K562 (cell line): ENCODE measurements around the gene CDCA4. TPM values are rescaled to one million over a fixed set of nuclear protein-coding genes. Genes with fewer than 3 reads are reported as not detected.

Source experiments
- ATAC-seq: fragments of 200-7000 bp; cut with Tn5 transposase; 3 replicates; pipeline ENCODE4 v1.9.1; 2020; ENCODE audit warnings: moderate library complexity
- BruUV-seq: library from RNA; stranded (reverse); fragments of 400-500 nt; replicated peaks from 2 replicates; lab custom pipeline; 2021; lab: Mats Ljungman, UMichigan
- CTCF ChIA-PET: fragments of 300-600 bp; formaldehyde crosslinking; extraction: SDS; loops from one replicate; lab custom pipeline; 2021; ENCODE audit warnings: low intra/inter-chr PET ratio; lab: Yijun Ruan, JAX
- POLR2A ChIA-PET: fragments of 300-600, 350-650 bp; sonication (Branson Sonifier 250); formaldehyde crosslinking; extraction: SDS; loops from one replicate; lab custom pipeline; 2021; ENCODE audit warnings: antibody characterized with exemption, inconsistent platforms; lab: Yijun Ruan, JAX
- DNase-seq, 4 experiments: peaks; one replicate each; pipeline versions ENCODE4 v3.0.0 to v3.0.0-alpha.2; 2011 to 2018; ENCODE audit warnings: low spot score in 3 of 4, mixed read lengths in 3 of 4; ENCODE audit errors: extremely low read depth in 1 of 4
- FAIRE-seq: peaks from 2 replicates; lab custom pipeline; 2011; peaks lifted over from hg19 to GRCh38; lab: Jason Lieb, UNC
- H2AFZ ChIP-seq: 2 replicates; pipeline ENCODE4 v1.6.0; 2011; ENCODE audit warnings: low read depth, low read length, control low read depth, inconsistent platforms
- H3K27ac ChIP-seq: fragments of 200-600 bp; 3 replicates; pipeline ENCODE4 v1.8.0; 2011; ENCODE audit warnings: low read depth, mild to moderate bottlenecking, control low read depth, inconsistent platforms, low read length, moderate library complexity, mixed read lengths; ENCODE audit errors: extremely low read depth
- H3K27me3 ChIP-seq, 2 experiments: fragments of 300-600 bp in 1 of 2; 2 replicates in 1 of 2; 3 replicates in 1 of 2; pipeline versions ENCODE4 v1.6.0 to v1.8.0; 2011; ENCODE audit warnings: inconsistent platforms in 2 of 2, low read length in 2 of 2, mild to moderate bottlenecking in 1 of 2, mixed read lengths in 1 of 2, moderate library complexity in 1 of 2; ENCODE audit not compliant: control insufficient read depth in 2 of 2, insufficient read depth in 2 of 2
- H3K36me3 ChIP-seq: fragments of 300-600 bp; 3 replicates; pipeline ENCODE4 v1.8.0; 2011; ENCODE audit warnings: mild to moderate bottlenecking, low read length, inconsistent platforms; ENCODE audit not compliant: control insufficient read depth, insufficient read depth
- H3K4me1 ChIP-seq, 2 experiments: fragments of 200-600 bp in 1 of 2; replicated peaks in 1 of 2; 2 replicates in 1 of 2; 3 replicates in 1 of 2; pipeline versions ENCODE4 v1.5.1 to v1.8.0; 2011; ENCODE audit warnings: inconsistent platforms in 2 of 2, low read length in 2 of 2, mild to moderate bottlenecking in 1 of 2, mixed read lengths in 1 of 2, moderate library complexity in 1 of 2; ENCODE audit not compliant: control insufficient read depth in 2 of 2, insufficient read depth in 2 of 2
- H3K4me2 ChIP-seq: 2 replicates; pipeline ENCODE4 v1.6.1; 2011; ENCODE audit warnings: low read length, control low read depth, inconsistent platforms, mixed read lengths; ENCODE audit not compliant: insufficient read depth
- H3K4me3 ChIP-seq: fragments of 200-600 bp; sonication (generic), shearing (Covaris generic); 2 replicates; pipeline ENCODE4 v1.5.1; 2016; ENCODE audit warnings: control low read depth, inconsistent platforms
- H3K79me2 ChIP-seq: fragments of 200-600 bp; 3 replicates; pipeline ENCODE4 v1.8.0; 2011; ENCODE audit warnings: low read length, inconsistent platforms; ENCODE audit not compliant: control insufficient read depth, insufficient read depth
- H3K9ac ChIP-seq, 2 experiments: 2 replicates each; pipeline versions ENCODE4 v1.6.0 to v1.6.1; 2011; ENCODE audit warnings: low read depth in 2 of 2, low read length in 2 of 2, control low read depth in 1 of 2, inconsistent platforms in 1 of 2, mild to moderate bottlenecking in 1 of 2, mixed read lengths in 1 of 2; ENCODE audit not compliant: insufficient read depth in 1 of 2
- H3K9me1 ChIP-seq: one replicate; pipeline ENCODE4 v1.6.0; 2011; ENCODE audit warnings: inconsistent platforms, mild to moderate bottlenecking, low read length, moderate library complexity; ENCODE audit not compliant: control insufficient read depth, insufficient read depth
- H3K9me3 ChIP-seq: replicated peaks from 2 replicates; pipeline ENCODE4 v1.5.1; 2011; ENCODE audit warnings: low read depth, low read length, inconsistent platforms; ENCODE audit not compliant: control insufficient read depth, insufficient read depth
- H4K20me1 ChIP-seq: replicated peaks from 2 replicates; pipeline ENCODE4 v1.6.1; 2011; ENCODE audit warnings: low read length, inconsistent platforms, mixed read lengths; ENCODE audit not compliant: control insufficient read depth, insufficient read depth
- ARID2 ChIP-seq: fragments of 450-650 bp; IDR thresholded peaks from 2 replicates; pipeline ENCODE4 v1.6.1; 2017; ENCODE audit warnings: antibody characterized with exemption, mild to moderate bottlenecking
- CTCF ChIP-seq, 3 experiments: IDR thresholded peaks in 2 of 3; conservative IDR thresholded peaks in 1 of 3; 2 replicates each; pipeline ENCODE4 v1.5.1; 2011 to 2012; ENCODE audit warnings: low read length in 3 of 3, mild to moderate bottlenecking in 3 of 3, control low read depth in 2 of 3, improper control_type of control experiment in 1 of 3, inconsistent platforms in 1 of 3, low read depth in 1 of 3, mixed read lengths in 1 of 3, moderate library complexity in 1 of 3; ENCODE audit not compliant: insufficient read depth in 2 of 3
- MIER1 ChIP-seq: fragments of 450-650 bp; IDR thresholded peaks from 2 replicates; pipeline ENCODE4 v1.6.1; 2016; ENCODE audit warnings: antibody characterized with exemption, mild to moderate bottlenecking, low read depth
- MTA2 ChIP-seq: fragments of 450-650 bp; IDR thresholded peaks from 2 replicates; pipeline ENCODE4 v1.6.1; 2016; ENCODE audit warnings: low read depth
- POLR2AphosphoS2 ChIP-seq: IDR thresholded peaks from 2 replicates; pipeline ENCODE4 v1.6.1; 2012; ENCODE audit warnings: low read length, improper control_type of control experiment
- POLR2B ChIP-seq: fragments of 450-650 bp; IDR thresholded peaks from 2 replicates; pipeline ENCODE4 v1.6.1; 2018; ENCODE audit warnings: low read depth; ENCODE audit not compliant: partially characterized antibody
- PTBP1 ChIP-seq: fragments of 200-400 bp; formaldehyde crosslinking; IDR thresholded peaks from 2 replicates; pipeline ENCODE4 v1.6.1; 2017; ENCODE audit warnings: low read depth, low read length
- ZKSCAN3 ChIP-seq: fragments of 250-450 bp; sonication (Bioruptor Pico); IDR thresholded peaks from 2 replicates; pipeline ENCODE4 v1.4.0; 2020
- WGBS: fragments of 100-300 bp; shearing (Covaris generic); methylation state at CpG from one replicate; pipeline ENCODE4 v1.1.6; 2016; ENCODE audit warnings: low coverage, mixed read lengths; ENCODE audit not compliant: insufficient coverage; ENCODE audit errors: missing lambda C conversion rate; 5-methylcytosine and 5-hydroxymethylcytosine counted together
- in situ Hi-C: fragments of 300-500 bp; cut with MboI; formaldehyde crosslinking; loops from 4 replicates; pipeline ENCODE4 v1.15.0; 2018; ENCODE audit warnings: inconsistent platforms, mixed read lengths
- intact Hi-C: fragments of 100-400 bp; cut with micrococcal nuclease; formaldehyde crosslinking; loops from 2 replicates; pipeline ENCODE4 v1.14.2; 2022
- polyA plus RNA-seq, 8 experiments: library from polyadenylated mRNA; depleted of rRNA in 4 of 8; stranded (reverse) in 5 of 8; unstranded in 3 of 8; fragments of >200 nt; fragmentation: Nextera tagmentation in 2 of 8; fragmentation: Illumina TruSeq in 1 of 8; extraction: Ambion mirVana in 2 of 8; extraction: Trizol in 1 of 8; gene quantifications; 2 replicates each; pipeline versions ENCODE4 v1.2.1 to v1.2.3, GENCODE V29; 2011 to 2014; ENCODE audit warnings: inconsistent platforms in 1 of 8, missing spikeins in 1 of 8
- total RNA-seq, 7 experiments: library from RNA; depleted of rRNA in 6 of 7; stranded (reverse); fragments of >200 nt in 6 of 7; fragmentation: Illumina TruSeq in 2 of 7; extraction: Trizol in 2 of 7; gene quantifications; 2 replicates each; pipeline versions ENCODE4 v1.2.1 to v1.2.3, GENCODE V29; 2011 to 2021; ENCODE audit warnings: low replicate concordance in 1 of 7
- TF ChIP-seq, protein P1 (sequence below), 3 experiments: fragments of 200-800 bp in 1 of 3; fragments of 250-450 bp in 1 of 3; fragments of 450-650 bp in 1 of 3; sonication (Bioruptor Pico) in 1 of 3; sonication (Bioruptor generic) in 1 of 3; formaldehyde crosslinking in 1 of 3; IDR thresholded peaks; 2 replicates each; pipeline versions ENCODE4 v1.6.1 to v1.8.0; 2016 to 2022; ENCODE audit warnings: mild to moderate bottlenecking in 2 of 3, missing genetic modification characterization in 2 of 3, missing compliant biosample characterization in 1 of 3, moderate library complexity in 1 of 3

Gene CDCA4
- total and polyA plus RNA-seq, 9 of the 15 experiments (the other 6 are each of a cell fraction or from before 2014, with no cell fraction given) = 6.6 to 44.2 (median 23.0) TPM

DNA sequence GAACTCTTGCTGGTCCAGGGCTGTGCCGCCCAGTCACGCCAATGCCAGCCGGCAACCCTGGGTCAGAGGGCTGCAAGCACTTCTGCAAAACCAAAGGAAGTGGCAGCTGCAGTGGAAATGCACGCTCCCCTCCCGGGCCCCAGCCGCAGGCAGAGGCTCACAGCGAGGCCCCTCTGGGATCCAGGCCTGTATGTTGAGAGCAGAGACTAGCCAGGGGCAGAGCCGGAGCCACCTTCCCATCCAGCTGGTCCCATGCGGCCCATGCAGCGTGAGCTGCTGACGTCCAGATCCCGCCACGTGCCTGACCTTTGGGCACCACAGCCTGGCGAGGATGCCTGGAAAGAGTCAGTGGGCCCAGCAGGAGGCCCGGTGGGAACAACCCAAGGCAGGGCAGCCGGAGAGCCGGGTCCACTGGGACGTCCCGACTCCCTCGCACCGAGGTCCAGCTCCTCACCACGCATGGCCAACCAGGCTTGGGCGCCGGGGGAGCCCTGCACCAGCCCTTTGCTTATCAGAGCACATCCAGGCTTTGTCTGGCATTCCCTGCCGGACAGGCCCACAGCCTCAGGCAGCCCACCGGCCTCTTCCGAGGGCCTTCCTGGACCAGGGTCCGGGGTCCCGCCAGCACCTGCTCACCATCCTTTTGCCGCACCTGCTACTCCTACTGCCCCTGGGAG is 40.0 kb upstream of the CDCA4 start:
- no TSS peak for BruUV-seq
- Histone ChIP-seq H3K4me1 (peaks cover 0 to 47% of the 10 kb centered on the region in 2 experiments; a peak in 3 of 5 replicates), H4K20me1 (no peaks in the 10 kb centered on the region; the same call in 1 of the 2 replicates), H3K36me3 (no peaks in the 10 kb centered on the region), H3K9ac (0 out of 4 replicates have a peak overlapping the region, but pooled peaks of 1 of the 2 experiments have one; percentile 17), H3K9me3 (no peaks in the 10 kb centered on the region), H3K27me3 (peaks cover 2 to 13% of the 10 kb centered on the region in 2 experiments; a peak in 3 of 5 replicates), H3K9me1 (no peaks in the 10 kb centered on the region), H3K4me2 (no peak overlapping the region), H3K27ac (no peak overlapping the region), H3K79me2 (no peaks in the 10 kb centered on the region), H2AFZ (no peak overlapping the region), H3K4me3 (no peak overlapping the region)
- no peak for ATAC-seq
- FAIRE-seq = no peak
- no peak for DNase-seq
- intact Hi-C loops = no loop called here
- POLR2A ChIA-PET = interaction anchor here (3.5 kb wide), 1 partner anchor 13 kb away, joined by 12 read pairs; no protein-coding TSS in a partner anchor
- in situ Hi-C loops = no loop called here
- CTCF ChIA-PET = no interaction called here
- WGBS = 32% methylated on average over 11 of the region's 30 CpGs
- TF ChIP-seq ZKSCAN3 (CRISPR knock-in tag) (no peak), MIER1 (no peak), POLR2B (no peak), PTBP1 (no peak), POLR2AphosphoS2 (no peak), CTCF (IDR thresholded peaks at IDR 0.05 in 2 of 3, conservative IDR thresholded peaks at IDR 0.05 in 1 of 3; ENCODE audit: insufficient read depth in 2 of 3, low read depth in 1 of 3, low read length in 3 of 3) (no peak), ARID2 (no peak), MTA2 (no peak)
- TF ChIP-seq, protein P1, sequence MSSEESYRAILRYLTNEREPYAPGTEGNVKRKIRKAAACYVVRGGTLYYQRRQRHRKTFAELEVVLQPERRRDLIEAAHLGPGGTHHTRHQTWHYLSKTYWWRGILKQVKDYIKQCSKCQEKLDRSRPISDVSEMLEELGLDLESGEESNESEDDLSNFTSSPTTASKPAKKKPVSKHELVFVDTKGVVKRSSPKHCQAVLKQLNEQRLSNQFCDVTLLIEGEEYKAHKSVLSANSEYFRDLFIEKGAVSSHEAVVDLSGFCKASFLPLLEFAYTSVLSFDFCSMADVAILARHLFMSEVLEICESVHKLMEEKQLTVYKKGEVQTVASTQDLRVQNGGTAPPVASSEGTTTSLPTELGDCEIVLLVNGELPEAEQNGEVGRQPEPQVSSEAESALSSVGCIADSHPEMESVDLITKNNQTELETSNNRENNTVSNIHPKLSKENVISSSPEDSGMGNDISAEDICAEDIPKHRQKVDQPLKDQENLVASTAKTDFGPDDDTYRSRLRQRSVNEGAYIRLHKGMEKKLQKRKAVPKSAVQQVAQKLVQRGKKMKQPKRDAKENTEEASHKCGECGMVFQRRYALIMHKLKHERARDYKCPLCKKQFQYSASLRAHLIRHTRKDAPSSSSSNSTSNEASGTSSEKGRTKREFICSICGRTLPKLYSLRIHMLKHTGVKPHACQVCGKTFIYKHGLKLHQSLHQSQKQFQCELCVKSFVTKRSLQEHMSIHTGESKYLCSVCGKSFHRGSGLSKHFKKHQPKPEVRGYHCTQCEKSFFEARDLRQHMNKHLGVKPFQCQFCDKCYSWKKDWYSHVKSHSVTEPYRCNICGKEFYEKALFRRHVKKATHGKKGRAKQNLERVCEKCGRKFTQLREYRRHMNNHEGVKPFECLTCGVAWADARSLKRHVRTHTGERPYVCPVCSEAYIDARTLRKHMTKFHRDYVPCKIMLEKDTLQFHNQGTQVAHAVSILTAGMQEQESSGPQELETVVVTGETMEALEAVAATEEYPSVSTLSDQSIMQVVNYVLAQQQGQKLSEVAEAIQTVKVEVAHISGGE (CRISPR knock-in tag; IDR thresholded peaks at IDR 0.05) = no peak
